ENCODE data around the gene POLH.

GRCh38 chr6:43541774-43542471, 34.1 kb upstream of the POLH start:
- TF ChIP-seq CTCF (IDR thresholded peaks at IDR 0.05) (no peak), POLR2A (IDR thresholded peaks at IDR 0.05) (no peak)
